Tibial nerve (tissue), 3 donors: ENCODE results near the gene SYT8.

Source experiments
- CTCF ChIP-seq, 5 experiments: fragments of 200-600 bp in 3 of 5; fragments of 450-650 bp in 2 of 5; sonication (generic) in 3 of 5; IDR thresholded peaks; one replicate each; pipeline ENCODE4 v1.5.1; 2016 to 2019; ENCODE audit warnings: antibody characterized with exemption in 5 of 5, mild to moderate bottlenecking in 3 of 5, moderate library complexity in 2 of 5
- POLR2A ChIP-seq, 2 donors: fragments of 450-650 bp; IDR thresholded peaks; one replicate each; pipeline ENCODE4 v1.6.1; 2017; ENCODE audit warnings: antibody characterized with exemption in 2 of 2, mild to moderate bottlenecking in 2 of 2, moderate library complexity in 2 of 2

- TF ChIP-seq POLR2A (IDR thresholded peaks at IDR 0.05) (no peak), CTCF (IDR thresholded peaks at IDR 0.05) (no peak)
These were observed 31.5 kb upstream of the SYT8 start for GRCh38 chr11:1803246-1803645.
